ENCODE measurements around the gene SLC35F3. TPM values are rescaled to one million over a fixed set of nuclear protein-coding genes. Genes with fewer than 3 reads are reported as not detected.

The SLC35F3 gene
- polyA plus RNA-seq, 1 donor from 2014 or later, result 13.9 TPM

DNA sequence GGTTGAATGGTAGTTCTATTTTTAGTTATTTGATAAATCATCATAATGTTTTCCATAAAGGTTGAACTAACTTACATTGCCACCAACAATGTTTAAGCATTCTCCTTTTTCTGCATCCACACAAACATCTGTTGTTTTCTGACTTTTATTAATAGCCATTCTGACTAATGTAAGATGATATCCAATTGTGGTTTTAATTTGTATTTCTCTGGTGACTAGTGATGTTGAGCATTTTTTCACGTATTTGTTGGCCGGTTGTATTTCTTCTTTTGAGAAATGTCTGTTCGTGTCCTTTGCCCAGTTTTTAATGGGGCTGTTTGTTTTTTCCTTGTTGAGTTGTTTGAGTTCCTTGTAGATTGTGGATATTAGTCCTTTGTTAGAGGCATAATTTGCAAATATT is 24.6 kb upstream of the SLC35F3 start:
- H4K20me1 ChIP-seq (ENCODE audit: insufficient read depth), result no peaks in the 10 kb centered on the region
- no peak for TF ChIP-seq SMC3 (conservative IDR thresholded peaks at IDR 0.05; ENCODE audit: poor library complexity)
- no peak for TF ChIP-seq MXI1 (conservative IDR thresholded peaks at IDR 0.05; ENCODE audit: poor library complexity, severe bottlenecking)
- TF ChIP-seq, protein P1, sequence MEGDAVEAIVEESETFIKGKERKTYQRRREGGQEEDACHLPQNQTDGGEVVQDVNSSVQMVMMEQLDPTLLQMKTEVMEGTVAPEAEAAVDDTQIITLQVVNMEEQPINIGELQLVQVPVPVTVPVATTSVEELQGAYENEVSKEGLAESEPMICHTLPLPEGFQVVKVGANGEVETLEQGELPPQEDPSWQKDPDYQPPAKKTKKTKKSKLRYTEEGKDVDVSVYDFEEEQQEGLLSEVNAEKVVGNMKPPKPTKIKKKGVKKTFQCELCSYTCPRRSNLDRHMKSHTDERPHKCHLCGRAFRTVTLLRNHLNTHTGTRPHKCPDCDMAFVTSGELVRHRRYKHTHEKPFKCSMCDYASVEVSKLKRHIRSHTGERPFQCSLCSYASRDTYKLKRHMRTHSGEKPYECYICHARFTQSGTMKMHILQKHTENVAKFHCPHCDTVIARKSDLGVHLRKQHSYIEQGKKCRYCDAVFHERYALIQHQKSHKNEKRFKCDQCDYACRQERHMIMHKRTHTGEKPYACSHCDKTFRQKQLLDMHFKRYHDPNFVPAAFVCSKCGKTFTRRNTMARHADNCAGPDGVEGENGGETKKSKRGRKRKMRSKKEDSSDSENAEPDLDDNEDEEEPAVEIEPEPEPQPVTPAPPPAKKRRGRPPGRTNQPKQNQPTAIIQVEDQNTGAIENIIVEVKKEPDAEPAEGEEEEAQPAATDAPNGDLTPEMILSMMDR (IDR thresholded peaks at IDR 0.05; ENCODE audit: poor library complexity, severe bottlenecking), result no peak
- TF ChIP-seq EP300 (conservative IDR thresholded peaks at IDR 0.05; ENCODE audit: poor library complexity, severe bottlenecking), result no peak
- TF ChIP-seq TAF1 (IDR thresholded peaks at IDR 0.05; ENCODE audit: low read depth), result no peak
- H3K79me2 ChIP-seq (replicated peaks; ENCODE audit: insufficient read depth, low read length), result no peaks in the 10 kb centered on the region
- no peak overlapping the region for H3K4me3 ChIP-seq (ENCODE audit: low read length)
- no peak overlapping the region for H3K4me2 ChIP-seq (ENCODE audit: low read length)
- no peaks in the 10 kb centered on the region for H3F3A ChIP-seq (ENCODE audit: insufficient read depth, low read length, poor library complexity, severe bottlenecking)
- H3K36me3 ChIP-seq (ENCODE audit: insufficient read depth, low read length), result no peaks in the 10 kb centered on the region
- H3K27me3 ChIP-seq (ENCODE audit: insufficient read depth, low read depth, low read length), result no peaks in the 10 kb centered on the region
- no peaks in the 10 kb centered on the region for H3K9me3 ChIP-seq (ENCODE audit: low read length)
- no peak overlapping the region for H2AFZ ChIP-seq (ENCODE audit: low read depth, low read length)
- H3K9me2 ChIP-seq (ENCODE audit: insufficient read depth, low read length), result no peaks in the 10 kb centered on the region
- no peak overlapping the region for H3K27ac ChIP-seq (ENCODE audit: low read length)
- H3K9ac ChIP-seq (ENCODE audit: low read length), result no peak overlapping the region

DNA sequence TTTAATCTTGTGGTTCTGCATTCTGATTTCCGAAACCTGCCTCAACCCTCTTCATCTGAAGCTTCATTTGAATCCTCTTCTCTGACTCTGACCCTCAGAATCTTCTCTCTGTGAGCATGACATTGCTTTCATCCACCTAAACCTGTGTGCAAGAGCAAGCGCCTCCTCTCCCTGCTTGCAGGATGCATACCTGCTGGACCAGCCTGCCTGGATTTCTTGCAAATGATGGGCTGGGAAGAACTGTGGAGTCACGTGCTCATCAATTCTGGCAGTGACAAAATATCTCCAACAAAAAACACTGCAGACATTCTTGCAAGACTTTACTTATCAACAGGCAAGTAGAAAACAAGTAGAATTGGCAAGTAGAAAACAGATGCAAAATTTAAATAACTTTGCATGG is 20.8 kb upstream of the SLC35F3 start:
- Histone ChIP-seq H4K20me1 (ENCODE audit: insufficient read depth) (no peaks in the 10 kb centered on the region), H3K27ac (ENCODE audit: low read length) (no peak overlapping the region), H2AFZ (ENCODE audit: low read depth, low read length) (no peak overlapping the region), H3K79me2 (replicated peaks; ENCODE audit: insufficient read depth, low read length) (no peaks in the 10 kb centered on the region), H3K4me3 (ENCODE audit: low read length) (no peak overlapping the region), H3K27me3 (ENCODE audit: insufficient read depth, low read depth, low read length) (no peaks in the 10 kb centered on the region), H3K9ac (ENCODE audit: low read length) (no peak overlapping the region), H3K9me3 (ENCODE audit: low read length) (no peaks in the 10 kb centered on the region), H3K36me3 (ENCODE audit: insufficient read depth, low read length) (no peaks in the 10 kb centered on the region), H3K4me2 (ENCODE audit: low read length) (no peak overlapping the region), H3K9me2 (ENCODE audit: insufficient read depth, low read length) (no peaks in the 10 kb centered on the region), H3F3A (ENCODE audit: insufficient read depth, low read length, poor library complexity, severe bottlenecking) (no peaks in the 10 kb centered on the region)
- no peak for TF ChIP-seq MXI1 (conservative IDR thresholded peaks at IDR 0.05; ENCODE audit: poor library complexity, severe bottlenecking)
- TF ChIP-seq, protein P2, sequence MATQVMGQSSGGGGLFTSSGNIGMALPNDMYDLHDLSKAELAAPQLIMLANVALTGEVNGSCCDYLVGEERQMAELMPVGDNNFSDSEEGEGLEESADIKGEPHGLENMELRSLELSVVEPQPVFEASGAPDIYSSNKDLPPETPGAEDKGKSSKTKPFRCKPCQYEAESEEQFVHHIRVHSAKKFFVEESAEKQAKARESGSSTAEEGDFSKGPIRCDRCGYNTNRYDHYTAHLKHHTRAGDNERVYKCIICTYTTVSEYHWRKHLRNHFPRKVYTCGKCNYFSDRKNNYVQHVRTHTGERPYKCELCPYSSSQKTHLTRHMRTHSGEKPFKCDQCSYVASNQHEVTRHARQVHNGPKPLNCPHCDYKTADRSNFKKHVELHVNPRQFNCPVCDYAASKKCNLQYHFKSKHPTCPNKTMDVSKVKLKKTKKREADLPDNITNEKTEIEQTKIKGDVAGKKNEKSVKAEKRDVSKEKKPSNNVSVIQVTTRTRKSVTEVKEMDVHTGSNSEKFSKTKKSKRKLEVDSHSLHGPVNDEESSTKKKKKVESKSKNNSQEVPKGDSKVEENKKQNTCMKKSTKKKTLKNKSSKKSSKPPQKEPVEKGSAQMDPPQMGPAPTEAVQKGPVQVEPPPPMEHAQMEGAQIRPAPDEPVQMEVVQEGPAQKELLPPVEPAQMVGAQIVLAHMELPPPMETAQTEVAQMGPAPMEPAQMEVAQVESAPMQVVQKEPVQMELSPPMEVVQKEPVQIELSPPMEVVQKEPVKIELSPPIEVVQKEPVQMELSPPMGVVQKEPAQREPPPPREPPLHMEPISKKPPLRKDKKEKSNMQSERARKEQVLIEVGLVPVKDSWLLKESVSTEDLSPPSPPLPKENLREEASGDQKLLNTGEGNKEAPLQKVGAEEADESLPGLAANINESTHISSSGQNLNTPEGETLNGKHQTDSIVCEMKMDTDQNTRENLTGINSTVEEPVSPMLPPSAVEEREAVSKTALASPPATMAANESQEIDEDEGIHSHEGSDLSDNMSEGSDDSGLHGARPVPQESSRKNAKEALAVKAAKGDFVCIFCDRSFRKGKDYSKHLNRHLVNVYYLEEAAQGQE (IDR thresholded peaks at IDR 0.05; ENCODE audit: borderline replicate concordance), result no peak
- no peak for TF ChIP-seq TAF1 (IDR thresholded peaks at IDR 0.05; ENCODE audit: low read depth)
- TF ChIP-seq EZH2 (IDR thresholded peaks at IDR 0.05; ENCODE audit: borderline replicate concordance, insufficient read depth, low read length, poor library complexity, severe bottlenecking), result no peak
- TF ChIP-seq, protein P1 (IDR thresholded peaks at IDR 0.05; ENCODE audit: poor library complexity, severe bottlenecking), result no peak
- no peak for TF ChIP-seq RAD21 (conservative IDR thresholded peaks at IDR 0.05)
- no peak for TF ChIP-seq SMC3 (conservative IDR thresholded peaks at IDR 0.05; ENCODE audit: poor library complexity)
- no peak for TF ChIP-seq EP300 (conservative IDR thresholded peaks at IDR 0.05; ENCODE audit: poor library complexity, severe bottlenecking)
- no peak for TF ChIP-seq POLR2AphosphoS5 (IDR thresholded peaks at IDR 0.05)
